Mucosa of rectum (tissue), 2 donors: ENCODE results near the gene BAAT.
"Not testable (repeated sequence)": the region's sequence is repeated elsewhere in the genome, so short reads cannot be mapped to it uniquely, and the experiment has no call there.

ENCODE experiments used
- H3K27ac ChIP-seq, 2 donors: one replicate each; pipeline ENCODE4 v1.7.0; 2013; ENCODE audit warnings: inconsistent platforms in 2 of 2, low read depth in 2 of 2, low read length in 2 of 2
- H3K27me3 ChIP-seq, 2 donors: one replicate each; pipeline ENCODE4 v1.7.0; 2013; ENCODE audit warnings: low read length in 2 of 2; ENCODE audit not compliant: control insufficient read depth in 2 of 2, insufficient read depth in 2 of 2
- H3K36me3 ChIP-seq, 2 donors: one replicate each; pipeline ENCODE4 v1.7.0; 2013; ENCODE audit warnings: low read length in 2 of 2; ENCODE audit not compliant: control insufficient read depth in 2 of 2, insufficient read depth in 2 of 2
- H3K4me1 ChIP-seq, 2 donors: one replicate each; pipeline ENCODE4 v1.7.0; 2013; ENCODE audit warnings: low read length in 2 of 2, mild to moderate bottlenecking in 1 of 2; ENCODE audit not compliant: control insufficient read depth in 2 of 2, insufficient read depth in 2 of 2
- H3K4me3 ChIP-seq, 2 donors: one replicate each; pipeline ENCODE4 v1.7.0; 2013; ENCODE audit warnings: low read length in 2 of 2
- H3K9ac ChIP-seq, 2 donors: one replicate each; pipeline ENCODE4 v1.7.0; 2013; ENCODE audit warnings: low read length in 2 of 2, low read depth in 1 of 2, mild to moderate bottlenecking in 1 of 2
- H3K9me3 ChIP-seq, 2 donors: one replicate each; pipeline ENCODE4 v1.7.0; 2013; ENCODE audit warnings: low read length in 2 of 2; ENCODE audit not compliant: control insufficient read depth in 2 of 2
- donor health status: healthy.
- donor health status: Normal muscosa, but diverticular disease.

BAAT gene

GRCh38 chr9:101384873-101385536, at the start of gene BAAT:
Gene BAAT, minus strand, starts transcription at chr9:101385006. Its CDS starts 13,602 bp downstream, at chr9:101371404.
- H3K27me3 ChIP-seq, H3K9me3 ChIP-seq, H3K27ac ChIP-seq, H3K4me1 ChIP-seq, H3K9ac ChIP-seq, H3K4me3 ChIP-seq: not testable (repeated sequence)
- H3K36me3 ChIP-seq: peaks cover 3 to 15% of the 10 kb centered on the region in 2 donors

- no peak overlapping the region for H3K9ac ChIP-seq
- H3K9me3 ChIP-seq: no peaks in the 10 kb centered on the region
- H3K4me1 ChIP-seq: peaks cover under 1 to 3% of the 10 kb centered on the region in 2 donors
- H3K27me3 ChIP-seq: no peaks in the 10 kb centered on the region
- H3K4me3 ChIP-seq: no peak overlapping the region
- no peak overlapping the region for H3K27ac ChIP-seq
- H3K36me3 ChIP-seq: no peaks in the 10 kb centered on the region
Measured at GRCh38 chr9:101433229-101433628, 48.4 kb upstream of the BAAT start.

- Histone ChIP-seq H3K36me3 (no peaks in the 10 kb centered on the region), H3K9me3 (no peaks in the 10 kb centered on the region), H3K27me3 (no peaks in the 10 kb centered on the region), H3K27ac (no peak overlapping the region), H3K9ac (no peak overlapping the region), H3K4me3 (no peak overlapping the region), H3K4me1 (peaks cover 3% of the 10 kb centered on the region in 2 donors)
Measured at GRCh38 chr9:101432740-101433139, 47.9 kb upstream of the BAAT start.

GRCh38 chr9:101432171-101432570, 47.4 kb upstream of the BAAT start:
- no peaks in the 10 kb centered on the region for H3K9me3 ChIP-seq
- H3K27me3 ChIP-seq: no peaks in the 10 kb centered on the region
- no peak overlapping the region for H3K27ac ChIP-seq
- no peak overlapping the region for H3K9ac ChIP-seq
- H3K36me3 ChIP-seq: no peaks in the 10 kb centered on the region
- H3K4me1 ChIP-seq: peaks cover 3% of the 10 kb centered on the region in 2 donors
- no peak overlapping the region for H3K4me3 ChIP-seq

GRCh38 chr9:101429736-101430135, 44.9 kb upstream of the BAAT start:
- Histone ChIP-seq H3K4me3 (no peak overlapping the region), H3K27me3 (no peaks in the 10 kb centered on the region), H3K36me3 (no peaks in the 10 kb centered on the region), H3K9me3 (no peaks in the 10 kb centered on the region), H3K4me1 (peaks cover 3% of the 10 kb centered on the region in 2 donors), H3K9ac (no peak overlapping the region), H3K27ac (no peak overlapping the region)

GRCh38 chr9:101428909-101429308, 44.1 kb upstream of the BAAT start:
- Histone ChIP-seq H3K4me1 (peaks cover 0 to 3% of the 10 kb centered on the region in 2 donors), H3K27me3 (no peaks in the 10 kb centered on the region), H3K27ac (no peak overlapping the region), H3K4me3 (no peak overlapping the region), H3K9me3 (no peaks in the 10 kb centered on the region), H3K36me3 (no peaks in the 10 kb centered on the region), H3K9ac (no peak overlapping the region)

- no peak overlapping the region for H3K27ac ChIP-seq
- H3K36me3 ChIP-seq: no peaks in the 10 kb centered on the region
- H3K4me3 ChIP-seq: no peak overlapping the region
- peaks cover 0 to 3% of the 10 kb centered on the region in 2 donors for H3K4me1 ChIP-seq
- no peaks in the 10 kb centered on the region for H3K9me3 ChIP-seq
- no peaks in the 10 kb centered on the region for H3K27me3 ChIP-seq
- no peak overlapping the region for H3K9ac ChIP-seq
Measured at GRCh38 chr9:101427957-101428655, 43.3 kb upstream of the BAAT start.

- H3K9me3 ChIP-seq: no peaks in the 10 kb centered on the region
- peaks cover 0 to 3% of the 10 kb centered on the region in 2 donors for H3K4me1 ChIP-seq
- H3K9ac ChIP-seq: no peak overlapping the region
- H3K4me3 ChIP-seq: no peak overlapping the region
- H3K27me3 ChIP-seq: no peaks in the 10 kb centered on the region
- H3K36me3 ChIP-seq: no peaks in the 10 kb centered on the region
- no peak overlapping the region for H3K27ac ChIP-seq
Measured at GRCh38 chr9:101427358-101427757, 42.6 kb upstream of the BAAT start.

- no peak overlapping the region for H3K4me3 ChIP-seq
- H3K27me3 ChIP-seq: no peaks in the 10 kb centered on the region
- no peaks in the 10 kb centered on the region for H3K9me3 ChIP-seq
- H3K9ac ChIP-seq: no peak overlapping the region
- H3K27ac ChIP-seq: no peak overlapping the region
- H3K36me3 ChIP-seq: no peaks in the 10 kb centered on the region
- H3K4me1 ChIP-seq: peaks cover 0 to 5% of the 10 kb centered on the region in 2 donors
Measured at GRCh38 chr9:101421653-101422065, 36.9 kb upstream of the BAAT start.

GRCh38 chr9:101419863-101420262, 35.1 kb upstream of the BAAT start:
- Histone ChIP-seq H3K27ac (no peak overlapping the region), H3K27me3 (no peaks in the 10 kb centered on the region), H3K4me1 (peaks cover 0 to 5% of the 10 kb centered on the region in 2 donors), H3K4me3 (no peak overlapping the region), H3K36me3 (no peaks in the 10 kb centered on the region), H3K9ac (no peak overlapping the region), H3K9me3 (peaks cover 0 to 3% of the 10 kb centered on the region in 2 donors)
